ENCODE results near the gene KLHDC3. TPM values are rescaled to one million over a fixed set of nuclear protein-coding genes. Genes with fewer than 3 reads are reported as not detected.

Gene KLHDC3
- total and polyA plus RNA-seq, 2 of the 13 experiments (the other 11 are each of a cell fraction or from before 2014, with no cell fraction given): 78.3 to 91.5 TPM

GRCh38 chr6:43059168-43060033 lies 45.4 kb downstream of the KLHDC3 start, which contains the start of the genes KLC4 and MRPL2 (continued):
- TF ChIP-seq ZNF280D (CRISPR knock-in tag; IDR thresholded peaks at IDR 0.05): no peak
- TF ChIP-seq UBTF (CRISPR knock-in tag; IDR thresholded peaks at IDR 0.05): no peak
- TF ChIP-seq ZBTB26 (CRISPR knock-in tag; IDR thresholded peaks at IDR 0.05; ENCODE audit: borderline replicate concordance): no peak
- no peak for TF ChIP-seq GPBP1L1 (CRISPR knock-in tag; IDR thresholded peaks at IDR 0.05)
- peak; percentile 47 for TF ChIP-seq SMAD3 (CRISPR knock-in tag; IDR thresholded peaks at IDR 0.05)
- TF ChIP-seq RFX1 (IDR thresholded peaks at IDR 0.05): no peak
- peak; percentile 95; the same call in 2 of the 3 replicates for TF ChIP-seq MXI1 (IDR thresholded peaks at IDR 0.05; ENCODE audit: borderline replicate concordance, low read depth, low read length)
- peak; percentile 59; the same call in 1 of the 2 replicates for TF ChIP-seq NKX3-1 (CRISPR knock-in tag; IDR thresholded peaks at IDR 0.05)
- TF ChIP-seq ARHGAP35 (CRISPR knock-in tag; IDR thresholded peaks at IDR 0.05; ENCODE audit: borderline replicate concordance): no peak
- no peak for TF ChIP-seq NCOA2 (CRISPR knock-in tag; IDR thresholded peaks at IDR 0.05)
- peak; percentile 39; the same call in 1 of the 2 replicates for TF ChIP-seq NR2F2 (IDR thresholded peaks at IDR 0.05; ENCODE audit: borderline replicate concordance, low read depth)
- peak; percentile 83 for TF ChIP-seq FOXK2 (IDR thresholded peaks at IDR 0.05)
- no peak for TF ChIP-seq BATF2 (CRISPR knock-in tag; IDR thresholded peaks at IDR 0.05)
- TF ChIP-seq ZBTB2 (CRISPR knock-in tag; IDR thresholded peaks at IDR 0.05; ENCODE audit: low read depth): no peak; the same call in 1 of the 2 replicates
- TF ChIP-seq RARA (CRISPR knock-in tag; IDR thresholded peaks at IDR 0.05): peak; percentile 94
- no peak for TF ChIP-seq PAF1 (CRISPR knock-in tag; IDR thresholded peaks at IDR 0.05)
- TF ChIP-seq ZNF75D (CRISPR knock-in tag; IDR thresholded peaks at IDR 0.05; ENCODE audit: borderline replicate concordance): no peak
- TF ChIP-seq ZFY (CRISPR knock-in tag; IDR thresholded peaks at IDR 0.05): peak; percentile 65
- TF ChIP-seq HNF4A (CRISPR knock-in tag; IDR thresholded peaks at IDR 0.05): peak; percentile 49; the same call in 1 of the 2 replicates
